ENCODE measurements around the gene TCEAL1. TPM values are rescaled to one million over a fixed set of nuclear protein-coding genes. Genes with fewer than 3 reads are reported as not detected.

Gene TCEAL1
- total and polyA plus RNA-seq, 2 of the 13 experiments (the other 11 are each of a cell fraction or from before 2014, with no cell fraction given): 11.2 to 14.8 TPM

GRCh38 chrX:103584596-103584995 is 44.2 kb upstream of the TCEAL1 start (continued):
- TF ChIP-seq GMEB1 (CRISPR knock-in tag; IDR thresholded peaks at IDR 0.05; ENCODE audit: borderline replicate concordance): no peak
- no peak for TF ChIP-seq MXD1 (CRISPR knock-in tag; IDR thresholded peaks at IDR 0.05)
- no peak for TF ChIP-seq ZNF761 (CRISPR knock-in tag; conservative IDR thresholded peaks at IDR 0.05)
- no peak for TF ChIP-seq IKZF4 (CRISPR knock-in tag; IDR thresholded peaks at IDR 0.05; ENCODE audit: borderline replicate concordance, low read depth, not compliant biosample characterization)

GRCh38 chrX:103585411-103586313 is 43.1 kb upstream of the TCEAL1 start, which contains the start of gene TCEAL4:
Gene TCEAL4 (plus strand): TSS chrX:103585515. CDS start chrX:103586676, 1,161 bp downstream.
- BruUV-seq (replicated peaks): no TSS peak
- ATAC-seq: peak; percentile 96
- H3K27me3 ChIP-seq (ENCODE audit: control insufficient read depth in 1 of 2, insufficient read depth in 2 of 2, low read length in 2 of 2): no peaks in the 10 kb centered on the region
- H3K27ac ChIP-seq (ENCODE audit: extremely low read length, insufficient read depth, low read length): peak within 1 kb of the TSS; percentile 43
- H3K9me3 ChIP-seq (ENCODE audit: low read length): no peaks in the 10 kb centered on the region
- CTCF ChIA-PET (ENCODE audit: low intra/inter-chr PET ratio, low total read pairs): no interaction called here
- intact Hi-C loops (cut with micrococcal nuclease; ENCODE audit: unreplicated experiment) (loop anchor here (5.0 kb wide), 1 partner anchor 102 kb away; the partner anchor contains the start of gene MORF4L2), in situ Hi-C loops (cut with HindIII; ENCODE audit: extremely low pct_ligation_motif_present, low pct_unique_long_range_greater_than_20kb) (no loop called here)
- H2AFZ ChIP-seq (ENCODE audit: low read length): no peak within 1 kb of the TSS
- H3K36me3 ChIP-seq (replicated peaks in 1 of 2; ENCODE audit: control insufficient read depth in 1 of 2, insufficient read depth in 2 of 2, low read length in 2 of 2): no peaks in the 10 kb centered on the region
- no peaks in the 10 kb centered on the region for H4K20me1 ChIP-seq (ENCODE audit: insufficient read depth, low read length)
- WGBS (ENCODE audit: low lambda C conversion rate): 5% methylated on average over 11 of the region's 56 CpGs
- peaks cover 3% of the 10 kb centered on the region for H3K79me2 ChIP-seq (ENCODE audit: insufficient read depth, low read length)
- DNase-seq (ENCODE audit: low spot score): no peak
- H3K4me3 ChIP-seq (replicated peaks in 1 of 3; ENCODE audit: insufficient read depth in 1 of 3, low read depth in 2 of 3, low read length in 3 of 3): peak within 1 kb of the TSS; percentile 64 to 85 (median 81)
- 0 out of 2 replicates have a peak, but pooled peaks cover 7% of the 10 kb centered on the region for H3K4me1 ChIP-seq (ENCODE audit: insufficient read depth, low read length)
- FAIRE-seq: no peak
- peak within 1 kb of the TSS; percentile 69 for H3K9ac ChIP-seq (ENCODE audit: insufficient read depth, low read depth, low read length)
- H3K4me2 ChIP-seq (ENCODE audit: low read depth, low read length): peak within 1 kb of the TSS; percentile 73
- POLR2A ChIA-PET: no interaction called here
- TF ChIP-seq KLF15 (CRISPR knock-in tag; IDR thresholded peaks at IDR 0.05; ENCODE audit: borderline replicate concordance) (no peak), SP2 (CRISPR knock-in tag; IDR thresholded peaks at IDR 0.05) (0 out of 2 replicates have a peak, but pooled peaks have one; percentile 19), CSRNP2 (CRISPR knock-in tag; conservative IDR thresholded peaks at IDR 0.05; ENCODE audit: low read depth) (no peak), MYC (CRISPR knock-in tag; IDR thresholded peaks at IDR 0.05; ENCODE audit: borderline replicate concordance) (peak; percentile 25; the same call in 1 of the 2 replicates), MLX (CRISPR knock-in tag; IDR thresholded peaks at IDR 0.05) (peak; percentile 72), IKZF5 (CRISPR knock-in tag; IDR thresholded peaks at IDR 0.05) (no peak), TCF12 (IDR thresholded peaks at IDR 0.05) (no peak), TCF12 (CRISPR knock-in tag; IDR thresholded peaks at IDR 0.05) (no peak), SMAD1 (CRISPR knock-in tag; IDR thresholded peaks at IDR 0.05; ENCODE audit: borderline replicate concordance, low read depth) (no peak), ZMYM4 (CRISPR knock-in tag; IDR thresholded peaks at IDR 0.05) (0 out of 2 replicates have a peak, but pooled peaks have one; percentile 24)
